ENCODE results near the gene ASTN2. TPM values are rescaled to one million over a fixed set of nuclear protein-coding genes. Genes with fewer than 3 reads are reported as not detected.

ASTN2 gene
- total and polyA plus RNA-seq, 12 donors = 1.9 to 11.1 (median 4.0) TPM

DNA sequence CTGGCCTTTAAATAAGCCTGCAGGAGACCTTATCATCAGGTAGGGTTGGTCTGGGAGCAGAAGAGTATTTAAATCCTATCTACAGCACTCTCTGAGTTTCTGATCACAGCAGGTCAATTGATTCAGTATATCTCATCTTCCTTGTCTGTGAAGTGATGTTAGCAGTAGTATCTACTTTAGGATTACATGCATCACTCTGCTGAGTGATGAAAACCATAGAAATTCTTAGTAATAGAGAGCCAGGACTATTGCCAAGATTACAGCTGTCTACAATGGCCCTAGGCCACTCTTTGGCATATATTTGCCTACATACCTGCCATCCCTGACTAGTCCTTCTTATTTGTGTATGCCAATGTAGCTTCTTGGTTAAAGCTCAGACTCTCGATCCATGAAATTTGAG lies 183.8 kb downstream of the ASTN2 start:
- DNase-seq (no peak), ATAC-seq (no peak)
- Histone ChIP-seq H3K36me3 (no peaks in the 10 kb centered on the region), H3K4me1 (no peaks in the 10 kb centered on the region), H3K9me3 (no peaks in the 10 kb centered on the region), H3K4me3 (no peak overlapping the region), H3K27ac (no peak overlapping the region), H3K27me3 (peaks cover 0 to 20% (median 5%) of the 10 kb centered on the region in 7 donors)
- no peak for TF ChIP-seq CTCF (IDR thresholded peaks at IDR 0.05)
- intact Hi-C loops (cut with DNase I) = no loop called here
- WGBS, 2 donors = 0 to 39% methylated on average over 1 of the region's 1 CpG

- intact Hi-C loops (cut with DNase I) = no loop called here
- ATAC-seq = no peak
Measured at GRCh38 chr9:117224695-117225094, 190.2 kb downstream of the ASTN2 start.

DNA sequence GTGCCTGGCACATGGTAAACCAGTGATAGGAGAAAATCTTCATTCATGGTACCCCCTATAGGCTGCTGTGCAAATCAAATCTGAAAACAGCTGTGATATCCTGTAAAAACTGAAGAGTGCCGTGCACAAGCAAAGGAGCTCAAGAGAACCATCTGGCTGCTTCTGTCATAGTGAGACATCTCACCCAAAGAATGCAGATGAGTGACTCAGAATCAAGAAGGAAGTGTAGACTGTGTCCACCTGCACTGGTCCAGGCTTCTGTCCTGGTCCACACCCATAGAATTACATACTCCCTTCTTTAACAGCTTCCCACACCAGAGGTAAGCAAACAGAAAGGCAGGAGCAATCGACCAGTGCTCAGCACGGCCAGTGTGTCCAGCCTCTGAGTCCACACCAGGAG lies 195.9 kb downstream of the ASTN2 start:
- TF ChIP-seq CTCF (IDR thresholded peaks at IDR 0.05) = no peak
- Histone ChIP-seq H3K4me3 (no peak overlapping the region), H3K27me3 (no peaks in the 10 kb centered on the region), H3K27ac (no peak overlapping the region), H3K4me1 (no peaks in the 10 kb centered on the region), H3K36me3 (no peaks in the 10 kb centered on the region), H3K9me3 (peaks cover 0 to 3% (median 0%) of the 10 kb centered on the region in 11 donors)
- no peak for ATAC-seq
- 56 to 67% methylated on average over 3 of the region's 3 CpGs for WGBS, 2 donors
- intact Hi-C loops (cut with DNase I) = no loop called here
- DNase-seq = no peak

More at GRCh38 chr9:117224695-117225094, 190.2 kb downstream of the ASTN2 start:
- Histone ChIP-seq H3K9me3 (no peaks in the 10 kb centered on the region), H3K4me3 (no peak overlapping the region), H3K27me3 (no peaks in the 10 kb centered on the region), H3K4me1 (no peaks in the 10 kb centered on the region), H3K36me3 (no peaks in the 10 kb centered on the region), H3K27ac (no peak overlapping the region)
- WGBS, 2 donors = 60 to 74% methylated on average over 4 of the region's 4 CpGs
- DNase-seq = no peak
- TF ChIP-seq CTCF (IDR thresholded peaks at IDR 0.05) = no peak

- Histone ChIP-seq H3K4me1 (no peaks in the 10 kb centered on the region), H3K9me3 (peaks cover 0 to 15% (median 6%) of the 10 kb centered on the region in 11 donors), H3K4me3 (no peak overlapping the region), H3K36me3 (no peaks in the 10 kb centered on the region), H3K27me3 (no peaks in the 10 kb centered on the region), H3K27ac (no peak overlapping the region)
- no peak for TF ChIP-seq CTCF (IDR thresholded peaks at IDR 0.05)
- DNase-seq = no peak
- 92 to 95% methylated on average over 23 of the region's 23 CpGs for WGBS, 2 donors
- intact Hi-C loops (cut with DNase I) = no loop called here
- no peak for ATAC-seq
Measured at GRCh38 chr9:117214416-117214815, 200.4 kb downstream of the ASTN2 start.
